Caco-2 (cell line): Measurements from ENCODE around the gene ELMO1. TPM values are rescaled to one million over a fixed set of nuclear protein-coding genes. Genes with fewer than 3 reads are reported as not detected.

ENCODE experiments used
- BruUV-seq: library from RNA; stranded (reverse); fragments of 400-500 nt; replicated peaks from 2 replicates; lab custom pipeline; 2021; lab: Mats Ljungman, UMichigan
- CTCF ChIA-PET: fragments of 300-600 bp; sonication (Branson Sonifier 250); formaldehyde crosslinking; loops from one replicate; lab custom pipeline; 2022; ENCODE audit warnings: antibody characterized with exemption; lab: Charles Lee
- POLR2A ChIA-PET: fragments of 300-600 bp; sonication (Branson Sonifier 250); formaldehyde crosslinking; loops from one replicate; lab custom pipeline; 2022; ENCODE audit warnings: antibody characterized with exemption; lab: Charles Lee
- DNase-seq, 2 experiments: peaks; one replicate each; pipeline versions ENCODE4 v3.0.0 to v3.0.0-alpha.2; 2020 to 2022
- H3K27me3 ChIP-seq: replicated peaks from 2 replicates; pipeline ENCODE4 v1.6.0; 2011; ENCODE audit warnings: low read length; ENCODE audit not compliant: control insufficient read depth, insufficient read depth
- H3K36me3 ChIP-seq: 2 replicates; pipeline ENCODE4 v1.5.1; 2011; ENCODE audit warnings: low read length; ENCODE audit not compliant: control insufficient read depth, insufficient read depth
- H3K4me1 ChIP-seq: fragments of 250-450 bp; sonication (Bioruptor Pico); 2 replicates; pipeline ENCODE4 v1.5.1; 2020; ENCODE audit warnings: mild to moderate bottlenecking
- H3K4me3 ChIP-seq: 2 replicates; pipeline ENCODE4 v1.5.1; 2011; ENCODE audit warnings: low read depth, mild to moderate bottlenecking, control low read depth, low read length
- H3K9me3 ChIP-seq: fragments of 250-450 bp; sonication (Bioruptor Pico); 2 replicates; pipeline ENCODE4 v1.5.1; 2020; ENCODE audit warnings: mild to moderate bottlenecking, moderate library complexity
- H3K27ac Mint-ChIP-seq: one replicate; pipeline ENCODE4 v1.8.0; 2022; ENCODE audit warnings: mixed read lengths; ENCODE audit not compliant: unreplicated experiment
- H3K27me3 Mint-ChIP-seq: one replicate; pipeline ENCODE4 v1.8.0; 2022; ENCODE audit warnings: mixed read lengths; ENCODE audit not compliant: insufficient read depth, unreplicated experiment
- H3K36me3 Mint-ChIP-seq: one replicate; pipeline ENCODE4 v1.8.0; 2022; ENCODE audit warnings: mild to moderate bottlenecking, mixed read lengths; ENCODE audit not compliant: insufficient read depth, unreplicated experiment
- H3K4me1 Mint-ChIP-seq: one replicate; pipeline ENCODE4 v1.8.0; 2022; ENCODE audit warnings: low read depth, mixed read lengths; ENCODE audit not compliant: unreplicated experiment
- H3K4me3 Mint-ChIP-seq: one replicate; pipeline ENCODE4 v1.8.0; 2022; ENCODE audit warnings: mild to moderate bottlenecking, moderate library complexity, mixed read lengths; ENCODE audit not compliant: unreplicated experiment
- H3K9me3 Mint-ChIP-seq: one replicate; pipeline ENCODE4 v1.8.0; 2022; ENCODE audit warnings: mixed read lengths; ENCODE audit not compliant: unreplicated experiment
- intact Hi-C: fragments of 100-400 bp; cut with micrococcal nuclease; formaldehyde crosslinking; loops from one replicate; pipeline ENCODE4 v1.10.0; 2022; ENCODE audit not compliant: unreplicated experiment
- total RNA-seq: library from RNA; stranded (reverse); gene quantifications from 2 replicates; pipeline ENCODE4 v1.2.3, GENCODE V29; 2022
- TF ChIP-seq, protein P1 (sequence below), 2 experiments: fragments of 200-600 bp in 1 of 2; IDR thresholded peaks; 1 replicate in 1 of 2; 2 replicates in 1 of 2; pipeline versions ENCODE4 v1.5.1 to v1.8.0; 2011 to 2022; ENCODE audit warnings: antibody characterized with exemption in 1 of 2, control low read depth in 1 of 2, inconsistent platforms in 1 of 2, low read depth in 1 of 2, low read length in 1 of 2, mild to moderate bottlenecking in 1 of 2, moderate library complexity in 1 of 2; ENCODE audit not compliant: insufficient read depth in 1 of 2, severe bottlenecking in 1 of 2, unreplicated experiment in 1 of 2

The ELMO1 gene
- total RNA-seq, 1 experiment from 2014 or later = 0.14 TPM

DNA sequence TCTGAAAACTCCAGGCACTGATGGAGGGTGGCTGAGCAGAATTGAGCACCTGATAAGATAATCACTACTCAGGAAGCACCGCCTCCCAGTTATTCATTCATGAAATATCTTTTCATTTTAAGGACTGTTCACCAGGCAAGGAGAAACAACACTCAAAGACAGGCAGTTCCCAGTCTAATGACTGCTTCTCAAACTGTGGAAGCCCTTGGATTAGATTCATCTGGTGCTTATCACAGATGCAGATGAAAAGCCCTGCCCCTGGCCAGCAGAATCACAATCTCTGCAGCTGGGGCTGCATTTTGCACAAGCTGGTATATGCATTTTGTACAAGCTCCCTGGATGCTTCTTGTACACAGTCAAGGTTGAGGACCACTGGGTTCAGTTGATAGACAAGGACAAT, 109.7 kb downstream of the ELMO1 start:
- H3K9me3 Mint-ChIP-seq = peaks cover 13% of the 10 kb centered on the region
- H3K27me3 ChIP-seq = no peaks in the 10 kb centered on the region
- H3K4me3 Mint-ChIP-seq = no peak overlapping the region
- ChIA-PET CTCF (no interaction called here), POLR2A (no interaction called here)
- TF ChIP-seq, protein P1, sequence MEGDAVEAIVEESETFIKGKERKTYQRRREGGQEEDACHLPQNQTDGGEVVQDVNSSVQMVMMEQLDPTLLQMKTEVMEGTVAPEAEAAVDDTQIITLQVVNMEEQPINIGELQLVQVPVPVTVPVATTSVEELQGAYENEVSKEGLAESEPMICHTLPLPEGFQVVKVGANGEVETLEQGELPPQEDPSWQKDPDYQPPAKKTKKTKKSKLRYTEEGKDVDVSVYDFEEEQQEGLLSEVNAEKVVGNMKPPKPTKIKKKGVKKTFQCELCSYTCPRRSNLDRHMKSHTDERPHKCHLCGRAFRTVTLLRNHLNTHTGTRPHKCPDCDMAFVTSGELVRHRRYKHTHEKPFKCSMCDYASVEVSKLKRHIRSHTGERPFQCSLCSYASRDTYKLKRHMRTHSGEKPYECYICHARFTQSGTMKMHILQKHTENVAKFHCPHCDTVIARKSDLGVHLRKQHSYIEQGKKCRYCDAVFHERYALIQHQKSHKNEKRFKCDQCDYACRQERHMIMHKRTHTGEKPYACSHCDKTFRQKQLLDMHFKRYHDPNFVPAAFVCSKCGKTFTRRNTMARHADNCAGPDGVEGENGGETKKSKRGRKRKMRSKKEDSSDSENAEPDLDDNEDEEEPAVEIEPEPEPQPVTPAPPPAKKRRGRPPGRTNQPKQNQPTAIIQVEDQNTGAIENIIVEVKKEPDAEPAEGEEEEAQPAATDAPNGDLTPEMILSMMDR (IDR thresholded peaks at IDR 0.05; ENCODE audit: insufficient read depth in 1 of 2, low read depth in 1 of 2, low read length in 1 of 2, severe bottlenecking in 1 of 2, unreplicated experiment in 1 of 2) = no peak
- no peaks in the 10 kb centered on the region for H3K36me3 ChIP-seq
- H3K9me3 ChIP-seq = no peaks in the 10 kb centered on the region
- no peaks in the 10 kb centered on the region for H3K36me3 Mint-ChIP-seq
- no peak overlapping the region for H3K27ac Mint-ChIP-seq
- H3K4me1 ChIP-seq = no peaks in the 10 kb centered on the region
- DNase-seq = no peak
- no TSS peak for BruUV-seq
- intact Hi-C loops = no loop called here
- H3K27me3 Mint-ChIP-seq = peaks cover 11% of the 10 kb centered on the region
- no peaks in the 10 kb centered on the region for H3K4me1 Mint-ChIP-seq
- no peak overlapping the region for H3K4me3 ChIP-seq

DNA sequence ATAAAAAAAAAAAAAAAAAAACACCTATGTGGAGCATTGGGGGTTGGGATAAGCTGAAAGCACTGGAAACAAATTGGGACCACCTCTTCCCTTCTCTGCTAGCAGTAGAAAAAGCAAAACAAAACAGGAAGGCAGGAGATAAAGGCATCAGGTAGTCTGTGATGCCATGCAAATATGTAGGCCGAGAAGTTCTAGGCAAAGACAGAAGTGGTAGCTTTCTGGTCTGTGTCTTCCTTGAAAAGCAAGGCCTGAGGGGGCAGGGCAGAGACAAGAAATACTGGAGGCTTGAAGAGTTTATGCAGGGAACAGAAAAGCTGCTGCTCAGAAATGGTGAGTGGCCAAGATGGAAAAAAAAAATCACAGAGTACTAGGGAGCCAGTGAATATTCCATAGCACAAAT, 111.1 kb downstream of the ELMO1 start:
- no peak for DNase-seq
- Mint-ChIP-seq H3K4me3 (no peak overlapping the region), H3K36me3 (no peaks in the 10 kb centered on the region), H3K27me3 (peaks cover 11% of the 10 kb centered on the region), H3K27ac (no peak overlapping the region), H3K4me1 (no peaks in the 10 kb centered on the region), H3K9me3 (peaks cover 13% of the 10 kb centered on the region)
- no TSS peak for BruUV-seq
- Histone ChIP-seq H3K4me1 (no peaks in the 10 kb centered on the region), H3K36me3 (no peaks in the 10 kb centered on the region), H3K27me3 (no peaks in the 10 kb centered on the region), H3K4me3 (no peak overlapping the region), H3K9me3 (no peaks in the 10 kb centered on the region)
- intact Hi-C loops = no loop called here
- TF ChIP-seq, protein P1 (IDR thresholded peaks at IDR 0.05; ENCODE audit: insufficient read depth in 1 of 2, low read depth in 1 of 2, low read length in 1 of 2, severe bottlenecking in 1 of 2, unreplicated experiment in 1 of 2) = no peak
- POLR2A ChIA-PET = no interaction called here
- CTCF ChIA-PET = no interaction called here

DNA sequence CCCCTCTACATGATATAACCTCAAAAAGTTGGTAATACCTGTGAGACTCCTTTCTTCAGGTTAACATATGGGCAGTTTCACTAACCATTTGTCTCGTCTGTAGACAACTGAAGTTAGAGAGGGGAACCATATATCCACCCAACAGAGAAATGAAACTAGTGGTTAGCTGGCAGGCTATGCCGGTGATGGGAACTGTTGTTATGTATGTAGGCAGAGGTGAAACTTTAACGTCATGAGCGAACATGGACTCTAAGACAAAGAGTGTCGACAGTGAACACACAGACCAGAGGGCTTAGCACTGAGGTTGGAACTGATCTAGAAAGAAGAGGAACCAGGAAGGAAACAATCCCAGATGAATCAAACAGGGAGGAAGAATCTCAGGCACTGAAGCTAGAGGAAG, 112.4 kb downstream of the ELMO1 start:
- no peaks in the 10 kb centered on the region for H3K36me3 ChIP-seq
- Mint-ChIP-seq H3K36me3 (no peaks in the 10 kb centered on the region), H3K4me1 (no peaks in the 10 kb centered on the region), H3K27ac (no peak overlapping the region), H3K4me3 (no peak overlapping the region), H3K27me3 (peaks cover 11% of the 10 kb centered on the region), H3K9me3 (peaks cover 13% of the 10 kb centered on the region)
- TF ChIP-seq, protein P1 (IDR thresholded peaks at IDR 0.05; ENCODE audit: insufficient read depth in 1 of 2, low read depth in 1 of 2, low read length in 1 of 2, severe bottlenecking in 1 of 2, unreplicated experiment in 1 of 2) = no peak
- H3K4me1 ChIP-seq = no peaks in the 10 kb centered on the region
- H3K4me3 ChIP-seq = no peak overlapping the region
- no peaks in the 10 kb centered on the region for H3K9me3 ChIP-seq
- ChIA-PET POLR2A (no interaction called here), CTCF (no interaction called here)
- no TSS peak for BruUV-seq
- H3K27me3 ChIP-seq = no peaks in the 10 kb centered on the region
- intact Hi-C loops = no loop called here
- no peak for DNase-seq
